ENCODE measurements around the gene SLC2A3.
A peak's percentile ranks its signal among the peaks of the same experiment; 100 is the strongest.
"Not testable (repeated sequence)": the region's sequence is repeated elsewhere in the genome, so short reads cannot be mapped to it uniquely, and the experiment has no call there.

Gene SLC2A3

DNA sequence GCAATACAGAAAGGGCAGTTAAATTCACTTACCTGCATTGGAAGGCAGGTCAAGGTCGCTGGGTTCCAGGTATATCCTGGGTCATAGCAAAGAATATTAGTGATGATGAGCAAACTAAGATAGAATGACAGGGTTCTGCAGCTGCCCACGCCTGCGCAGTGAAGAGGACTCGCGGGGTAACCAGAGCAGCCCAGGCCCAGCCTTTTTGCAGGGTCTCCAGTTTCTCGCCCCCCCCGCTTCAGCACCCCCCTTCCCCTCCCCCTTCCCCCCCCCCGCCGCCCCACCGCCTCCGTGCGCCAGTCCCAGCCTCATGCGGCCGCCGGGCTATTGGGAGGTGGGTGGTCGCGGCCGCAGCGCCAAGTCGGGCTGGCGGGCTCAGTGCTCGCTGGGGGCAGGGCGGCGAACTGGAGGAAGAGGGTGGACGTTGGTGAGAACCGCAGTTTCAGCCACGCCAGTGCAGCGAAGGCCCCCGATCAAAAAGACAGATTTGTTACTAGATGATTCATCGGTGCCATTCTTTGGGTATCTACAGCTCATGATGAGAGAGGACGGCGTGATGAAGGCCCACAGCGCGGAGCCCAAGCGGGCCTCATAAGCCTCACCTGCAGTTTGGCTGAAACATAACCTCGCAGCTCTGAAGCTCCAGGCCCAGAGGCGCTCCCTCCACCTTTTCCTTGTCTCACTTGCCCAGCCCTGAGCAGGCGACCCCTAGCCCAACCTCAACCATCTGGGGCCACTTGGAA, 20.2 kb downstream of the SLC2A3 start:
- DNase-seq (ENCODE audit: low spot score), result no peak

DNA sequence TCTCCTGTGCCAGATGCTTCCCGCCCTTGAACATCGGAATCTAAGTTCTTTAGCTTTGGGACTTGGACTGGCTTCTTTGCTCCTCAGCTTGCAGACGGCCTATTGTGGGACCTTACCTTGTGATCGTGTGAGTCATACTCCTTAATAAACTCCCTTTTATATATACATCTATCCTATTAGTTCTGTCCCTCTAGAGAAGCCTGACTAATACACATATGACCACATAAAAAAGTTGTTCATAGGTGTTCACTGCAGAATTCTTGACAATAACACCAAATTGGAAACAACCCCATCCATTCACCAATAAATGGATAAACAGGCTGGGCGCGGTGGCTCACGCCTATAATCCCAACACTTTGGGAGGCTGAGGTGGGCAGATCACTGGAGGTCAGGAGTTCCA, 25.9 kb downstream of the SLC2A3 start:
- DNase-seq (ENCODE audit: low spot score), result not testable (repeated sequence)

DNA sequence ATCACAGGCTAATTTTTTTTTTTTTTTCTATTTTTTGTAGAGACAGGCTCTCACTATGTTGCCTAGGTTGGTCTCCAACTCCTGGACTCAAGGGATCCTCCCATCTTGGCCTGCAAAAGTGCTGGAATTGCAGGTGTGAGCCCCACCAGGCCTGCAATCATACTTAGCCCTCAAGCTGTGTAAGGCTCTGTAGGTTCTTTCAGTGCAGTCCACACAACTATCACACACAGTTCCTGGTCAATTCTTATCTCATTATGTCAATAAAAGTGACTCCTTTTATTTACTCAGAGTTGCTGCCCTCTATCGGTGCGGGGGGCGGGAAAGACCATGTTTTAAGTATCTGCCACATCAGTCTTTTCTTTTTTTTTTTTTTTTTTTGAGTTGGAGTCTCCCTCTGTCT, 29.0 kb downstream of the SLC2A3 start:
- DNase-seq (ENCODE audit: low spot score), result peak; percentile 87

DNA sequence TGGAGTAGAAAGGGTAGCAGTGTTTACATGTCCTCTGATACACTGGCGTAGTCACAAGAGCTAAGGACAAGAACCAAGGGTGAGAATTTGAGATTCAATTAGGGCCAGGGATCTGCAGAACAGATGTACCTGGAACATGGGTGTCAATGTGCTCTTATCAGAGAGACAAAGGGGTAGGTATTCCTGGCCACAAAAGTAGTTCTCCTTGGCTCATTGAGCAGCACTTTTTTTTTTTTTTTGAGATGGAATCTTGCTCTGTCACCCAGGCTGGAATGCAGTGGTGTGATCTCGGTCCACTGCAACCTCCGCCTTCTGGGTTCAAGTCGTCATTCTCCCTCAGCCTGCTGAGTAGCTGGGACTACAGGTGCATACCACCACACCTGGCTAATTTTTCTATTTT, 29.7 kb downstream of the SLC2A3 start:
- DNase-seq (ENCODE audit: low spot score), result not testable (repeated sequence)

DNA sequence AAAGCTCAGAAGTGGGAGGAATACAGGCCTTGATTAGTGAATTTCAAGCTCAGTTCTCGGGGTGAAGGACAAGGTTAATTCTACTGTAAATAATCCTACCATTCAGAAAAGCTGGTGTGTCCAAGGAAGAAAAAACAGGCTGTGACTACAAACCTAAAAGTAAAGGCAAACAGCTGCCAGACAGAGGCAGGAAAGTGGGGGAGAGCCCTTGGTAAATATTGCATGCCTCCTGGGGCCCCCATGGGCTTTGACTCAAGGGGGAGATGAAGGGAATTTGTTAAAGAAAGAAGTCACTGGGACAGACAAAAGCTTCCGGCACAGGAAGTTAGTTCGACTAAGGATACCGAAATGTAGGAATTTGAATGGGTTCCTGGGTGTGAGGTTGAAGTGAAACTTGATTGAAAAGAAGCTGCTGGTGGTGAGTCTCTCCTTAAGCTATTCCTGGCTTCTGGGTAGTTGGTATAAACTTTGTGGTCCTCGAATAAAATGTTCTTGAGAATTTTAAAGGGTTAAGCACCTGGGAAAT, 30.3 kb downstream of the SLC2A3 start:
- not testable (repeated sequence) for DNase-seq (ENCODE audit: low spot score)

DNA sequence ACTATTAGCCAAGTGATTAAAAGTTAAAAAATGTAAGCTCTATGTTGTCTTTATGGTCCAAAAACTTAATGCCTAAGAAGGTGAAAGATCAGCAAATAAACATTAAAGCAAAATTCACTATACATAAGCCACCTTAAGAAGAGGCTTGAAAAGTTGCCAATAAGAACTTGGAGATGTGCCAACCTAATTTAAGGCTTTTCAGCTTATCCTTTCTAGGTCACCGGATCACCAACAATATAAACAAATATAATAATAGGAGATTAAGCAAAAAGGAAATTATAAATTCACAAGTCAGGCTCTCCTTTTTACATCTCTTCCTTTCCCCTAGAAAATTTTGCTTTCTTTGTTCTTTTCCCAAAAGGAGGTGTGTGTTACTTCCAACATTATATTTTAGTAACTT, 30.9 kb downstream of the SLC2A3 start:
- peak; percentile 41 for DNase-seq (ENCODE audit: low spot score)

DNA sequence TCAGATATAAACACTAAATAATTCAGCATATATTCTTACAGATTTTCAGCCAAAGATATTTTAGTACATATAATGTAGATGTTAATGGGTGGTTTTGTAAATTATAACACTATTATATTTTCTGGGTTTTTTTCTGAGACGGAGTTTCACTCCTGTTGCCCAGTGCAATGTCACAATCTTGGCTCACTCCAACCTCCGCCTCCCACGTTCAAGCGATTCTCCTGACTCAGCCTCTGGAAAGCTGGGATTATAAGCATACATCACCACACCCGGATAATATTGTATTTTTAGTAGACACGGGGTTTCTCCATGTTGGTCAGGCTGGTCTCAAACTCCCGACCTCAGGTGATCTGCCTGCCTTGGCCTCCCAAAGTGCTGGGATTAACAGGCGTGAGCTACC, 33.6 kb downstream of the SLC2A3 start:
- not testable (repeated sequence) for DNase-seq (ENCODE audit: low spot score)

DNA sequence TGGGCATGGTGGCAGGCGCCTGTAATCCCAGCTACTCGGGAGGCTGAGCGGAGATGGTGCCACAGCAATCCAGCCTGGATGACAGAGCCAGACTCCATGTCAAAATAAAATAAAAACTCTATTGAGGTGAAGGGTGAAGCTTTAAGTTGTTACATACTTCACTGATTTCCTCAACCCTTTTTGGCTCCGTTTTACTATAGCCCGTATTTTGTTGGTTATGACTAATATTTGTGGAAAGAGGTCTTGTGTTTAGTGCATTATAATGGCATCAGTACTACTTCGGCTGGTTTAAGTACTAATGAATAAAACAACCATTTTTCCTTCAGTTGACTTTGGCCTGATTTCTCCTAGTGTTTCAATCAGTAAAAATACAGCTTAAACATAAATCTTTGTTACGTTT, 36.2 kb downstream of the SLC2A3 start:
- no peak for DNase-seq (ENCODE audit: low spot score)

DNA sequence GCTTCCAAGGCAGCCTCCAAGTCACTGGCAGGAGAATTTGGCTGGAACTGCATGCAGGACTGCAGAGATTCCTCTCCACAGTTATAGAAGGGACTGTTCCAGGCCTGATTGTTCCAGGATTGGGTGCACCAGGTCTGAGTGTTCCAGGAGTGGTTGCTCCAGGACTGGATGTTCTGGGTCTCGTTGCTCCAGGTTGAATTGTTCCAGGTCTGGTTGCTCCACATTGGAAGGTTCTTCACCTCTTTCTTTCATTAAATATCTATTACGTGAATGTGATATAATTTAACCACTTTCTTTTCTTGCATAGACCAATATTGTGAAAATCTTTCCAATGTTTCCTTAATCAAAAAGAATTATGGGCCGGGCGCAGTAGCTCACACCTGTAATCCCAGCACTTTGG, 39.3 kb downstream of the SLC2A3 start:
- DNase-seq (ENCODE audit: low spot score), result not testable (repeated sequence)

DNA sequence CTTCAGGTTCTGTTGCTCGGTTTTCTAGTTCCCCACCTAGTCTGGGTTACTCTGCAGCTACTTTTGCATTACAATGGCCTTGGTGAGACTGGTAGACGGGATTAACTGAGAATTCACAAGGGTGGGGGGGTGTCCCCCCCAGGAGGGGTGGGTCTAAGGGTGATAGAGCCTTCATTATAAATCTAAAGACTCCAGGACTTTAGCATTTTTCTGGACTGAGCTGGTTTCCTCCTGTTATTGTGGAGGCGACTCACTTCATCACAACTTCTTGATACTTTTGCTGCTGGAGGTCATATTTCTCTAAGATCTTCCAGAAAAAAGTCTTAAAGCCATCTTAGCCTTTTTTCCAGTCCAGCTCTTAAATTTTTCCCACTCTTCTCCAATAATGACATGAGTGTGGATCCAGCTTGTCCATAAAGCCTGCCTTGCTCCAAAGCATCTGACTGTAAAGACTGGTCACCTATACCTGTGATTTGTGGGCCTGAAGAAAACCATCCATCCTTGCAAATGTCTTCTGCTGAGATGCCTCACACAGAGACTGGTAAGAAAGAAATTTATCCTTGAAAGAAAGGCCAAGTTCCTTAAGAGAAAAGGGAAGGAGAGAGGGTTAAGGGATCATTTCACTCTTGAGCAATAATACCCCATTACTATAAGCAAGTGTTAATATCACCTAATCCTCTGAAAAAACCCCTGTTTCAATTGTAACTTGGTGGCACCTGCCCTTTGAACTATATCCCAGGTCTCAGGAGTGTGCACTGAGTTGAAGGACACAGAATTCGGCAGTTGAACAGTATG, 43.6 kb downstream of the SLC2A3 start:
- no peak for DNase-seq (ENCODE audit: low spot score)

DNA sequence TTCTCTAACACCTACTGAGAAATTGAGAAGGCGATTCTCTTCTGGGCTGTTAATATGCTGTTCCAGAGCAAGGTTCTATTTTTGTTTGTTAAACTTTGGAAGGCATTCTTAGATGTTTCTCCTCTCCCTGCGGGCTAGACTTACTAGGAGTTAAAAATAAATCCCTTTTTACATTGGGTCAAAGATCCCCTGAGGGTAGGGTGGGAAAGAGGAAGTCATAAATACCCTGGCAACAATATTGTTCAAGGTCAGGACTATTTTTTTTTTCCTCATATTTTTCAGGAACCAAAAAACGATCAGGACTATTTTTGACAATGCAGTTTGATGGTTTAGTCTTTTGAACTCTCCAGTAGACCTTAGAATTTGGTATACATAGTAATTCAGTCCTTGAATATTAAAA, 51.3 kb downstream of the SLC2A3 start:
- DNase-seq (ENCODE audit: low spot score), result peak; percentile 63

DNA sequence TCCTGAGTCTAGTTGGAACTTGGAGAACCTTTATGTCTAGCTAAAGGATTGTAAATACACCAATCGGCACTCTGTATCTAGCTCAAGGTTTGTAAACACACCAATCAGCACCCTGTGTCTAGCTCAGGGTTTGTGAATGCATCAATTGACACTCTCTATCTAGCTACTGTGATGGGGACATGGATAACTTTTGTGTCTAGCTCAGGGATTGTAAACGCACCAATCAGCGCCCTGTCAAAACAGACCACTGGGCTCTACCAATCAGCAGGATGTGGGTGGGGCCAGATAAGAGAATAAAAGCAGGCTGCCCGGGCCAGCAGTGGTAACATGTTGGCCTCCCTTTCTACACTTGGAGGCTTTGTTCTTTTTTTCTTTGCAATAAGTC, 54.3 kb downstream of the SLC2A3 start:
- DNase-seq (ENCODE audit: low spot score), result not testable (repeated sequence)

DNA sequence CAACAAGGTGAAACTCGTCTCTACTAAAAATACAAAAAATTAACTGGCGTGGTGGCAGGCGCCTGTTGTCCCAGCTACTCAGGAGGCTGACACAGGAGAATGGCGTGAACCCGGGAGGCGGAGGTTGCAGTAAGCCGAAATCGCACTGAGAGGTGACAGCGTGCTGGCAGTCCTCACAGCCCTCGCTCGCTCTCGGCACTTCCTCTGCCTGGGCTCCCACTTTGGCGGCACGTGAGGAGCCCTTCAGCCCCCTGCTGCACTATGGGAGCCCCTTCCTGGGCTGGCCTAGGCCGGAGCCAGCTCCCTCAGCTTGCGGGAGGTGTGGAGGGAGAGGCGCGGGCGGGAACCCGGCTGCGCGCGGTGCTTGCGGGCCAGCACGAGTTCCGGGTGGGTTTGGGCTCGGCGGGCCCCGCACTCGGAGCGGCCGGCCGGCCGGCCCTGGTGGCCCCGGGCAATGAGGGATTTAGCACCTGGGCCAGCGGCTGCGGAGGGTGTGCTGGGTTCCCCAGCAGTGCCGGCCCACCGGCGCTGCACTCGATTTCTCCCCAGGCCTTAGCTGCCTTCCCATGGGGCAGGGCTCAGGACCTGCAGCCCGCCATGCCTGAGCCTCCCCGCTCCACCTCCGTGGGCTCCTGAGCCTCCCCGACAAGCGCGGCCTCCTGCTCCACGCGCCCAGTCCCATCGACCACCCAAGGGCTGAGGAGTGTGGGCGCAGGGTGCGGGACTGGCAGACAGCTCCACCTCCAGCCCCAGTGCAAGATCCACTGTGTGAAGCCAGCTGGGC, 54.8 kb downstream of the SLC2A3 start:
- not testable (repeated sequence) for DNase-seq (ENCODE audit: low spot score)

DNA sequence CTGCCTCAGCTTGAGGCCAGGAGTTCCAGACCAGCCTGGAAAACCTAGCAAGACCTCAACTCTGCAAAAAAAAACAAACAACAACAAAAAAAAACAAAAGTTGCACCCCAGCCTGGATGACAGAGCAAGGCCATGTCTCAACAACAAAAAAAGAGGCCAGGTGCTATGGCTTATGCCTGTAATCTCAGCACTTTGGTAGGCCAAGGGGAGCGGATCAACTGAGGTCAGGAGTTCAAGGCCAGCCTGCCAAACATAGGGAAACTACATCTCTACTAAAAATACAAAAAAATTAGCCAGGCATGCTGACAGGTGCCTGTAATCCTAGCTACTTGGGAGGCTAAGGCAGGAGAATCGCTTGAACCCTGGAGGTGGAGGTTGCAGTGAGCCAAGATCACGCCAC, 56.7 kb downstream of the SLC2A3 start:
- DNase-seq (ENCODE audit: low spot score), result no peak

DNA sequence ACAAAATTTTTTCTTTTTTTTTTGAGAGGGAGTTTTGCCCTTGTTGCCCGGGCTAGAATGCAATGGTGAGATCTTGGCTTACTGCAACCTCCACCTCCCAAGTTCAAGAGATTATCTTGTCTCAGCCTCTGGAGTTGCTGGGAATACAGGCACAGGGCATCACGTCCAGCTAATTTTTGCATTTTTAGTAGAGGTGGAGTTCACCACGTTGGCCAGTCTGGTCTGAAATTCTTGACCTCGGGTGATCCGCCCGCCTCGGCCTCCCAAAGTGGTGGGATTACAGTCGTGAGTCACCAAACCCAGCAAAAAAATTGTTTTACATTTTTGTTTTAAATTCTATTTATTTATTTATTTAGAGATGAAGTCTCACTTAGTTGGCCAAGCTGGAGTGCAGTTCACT, 58.6 kb downstream of the SLC2A3 start:
- DNase-seq (ENCODE audit: low spot score), result no peak

DNA sequence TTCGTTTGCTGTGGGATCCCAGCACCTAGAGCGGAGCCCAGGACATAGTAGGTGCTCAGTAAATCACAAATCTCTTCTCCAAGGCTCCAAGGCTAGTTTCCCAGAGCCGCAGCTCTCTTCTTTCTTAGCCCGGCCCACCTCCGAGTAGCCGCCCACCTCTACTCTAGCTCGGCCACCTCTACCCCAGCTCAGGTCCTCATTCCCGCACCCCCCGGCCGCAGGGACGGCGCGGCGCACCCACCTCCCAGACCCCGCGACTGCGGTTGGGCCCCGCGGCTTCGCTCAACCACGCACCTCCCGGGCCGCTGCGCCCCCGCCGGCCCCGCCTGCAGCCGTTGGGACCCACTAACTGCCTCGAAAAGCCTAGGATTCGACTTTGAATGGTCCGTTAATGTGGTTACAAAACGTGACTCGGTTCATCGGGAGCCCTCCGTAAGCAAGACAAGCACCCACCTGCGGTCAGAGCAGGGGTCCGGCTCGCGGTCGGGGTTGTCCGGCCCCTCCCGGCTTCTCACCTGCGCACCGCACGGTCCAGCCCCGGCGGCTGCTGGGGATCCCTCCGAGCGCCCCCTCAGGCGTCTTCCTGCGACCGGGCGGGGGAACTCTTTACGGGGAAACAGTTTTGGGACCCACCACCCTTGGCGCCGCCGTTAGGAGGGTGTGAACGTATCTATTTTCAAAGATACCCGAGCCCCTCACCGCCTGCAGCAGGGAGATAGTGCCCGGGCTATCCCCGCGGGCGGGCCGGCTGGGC, 63.2 kb downstream of the SLC2A3 start, which contains the start of gene SLC2A14:
Gene SLC2A14, minus strand, starts transcription at position 350 of the 754 bp plus-strand sequence. CDS start 3,035 bp downstream, outside the sequence.
- DNase-seq (ENCODE audit: low spot score), result no peak

DNA sequence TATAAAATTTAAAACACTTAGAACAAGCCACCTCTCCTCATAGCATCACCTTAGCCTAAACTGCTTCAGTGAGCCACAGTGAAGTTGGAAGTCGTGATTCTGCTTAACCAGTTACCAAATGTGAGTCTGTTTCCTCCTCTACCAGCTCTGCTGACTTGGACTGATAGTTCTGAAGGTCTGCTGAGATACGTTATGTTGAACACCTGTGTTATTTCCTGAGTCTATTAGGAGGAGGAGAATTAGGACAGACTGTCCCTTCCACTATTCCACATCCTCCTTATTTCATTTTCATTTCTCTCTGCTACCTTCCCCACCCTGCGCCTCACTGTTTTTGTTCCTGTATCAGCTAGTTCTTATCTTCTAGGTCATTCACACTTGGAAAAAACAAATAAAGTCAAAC, 65.7 kb downstream of the SLC2A3 start:
- no peak for DNase-seq (ENCODE audit: low spot score)
